Activated CD8-positive, alpha-beta T cell treated with anti-CD3 and anti-CD28 coated beads for 36 hours (primary cell): ENCODE results near the gene RASD2. TPM values are rescaled to one million over a fixed set of nuclear protein-coding genes. Genes with fewer than 3 reads are reported as not detected.

Experiments
- ATAC-seq: fragments of 200-7000 bp; cut with Tn5 transposase; one replicate; pipeline ENCODE4 v1.10.0; 2021; ENCODE audit warnings: mild to moderate bottlenecking, moderate library complexity
- CTCF ChIA-PET: fragments of 350-600 bp; sonication (Branson Sonifier 250); formaldehyde crosslinking; loops from one replicate; lab custom pipeline; 2021; ENCODE audit warnings: antibody characterized with exemption; lab: Charles Lee
- POLR2A ChIA-PET: fragments of 350-600 bp; sonication (Branson Sonifier 250); formaldehyde crosslinking; loops from one replicate; lab custom pipeline; 2021; ENCODE audit warnings: antibody characterized with exemption; lab: Charles Lee
- DNase-seq: peaks from one replicate; pipeline ENCODE4 v3.0.0-alpha.2; 2020
- H3K27ac Mint-ChIP-seq: one replicate; pipeline ENCODE4 v1.8.0; 2021; ENCODE audit warnings: mild to moderate bottlenecking, mixed read lengths
- H3K27me3 Mint-ChIP-seq: one replicate; pipeline ENCODE4 v1.8.0; 2021; ENCODE audit warnings: mixed read lengths
- H3K36me3 Mint-ChIP-seq: one replicate; pipeline ENCODE4 v1.8.0; 2021; ENCODE audit warnings: low read depth, mixed read lengths
- H3K4me1 Mint-ChIP-seq: one replicate; pipeline ENCODE4 v1.8.0; 2021; ENCODE audit warnings: low read depth, mixed read lengths
- H3K4me3 Mint-ChIP-seq: one replicate; pipeline ENCODE4 v1.8.0; 2021; ENCODE audit warnings: mild to moderate bottlenecking, moderate library complexity, mixed read lengths
- H3K9me3 Mint-ChIP-seq: one replicate; pipeline ENCODE4 v1.8.0; 2021; ENCODE audit warnings: mixed read lengths
- CTCF ChIP-seq: fragments of 200-600 bp; IDR thresholded peaks from one replicate; pipeline ENCODE4 v1.8.0; 2022; ENCODE audit warnings: antibody characterized with exemption, mild to moderate bottlenecking
- intact Hi-C: fragments of 100-400 bp; cut with micrococcal nuclease; formaldehyde crosslinking; loops from one replicate; pipeline ENCODE4 v1.10.0; 2022
- total RNA-seq, 2 experiments: library from RNA; stranded (reverse); gene quantifications; one replicate each; pipeline ENCODE4 v1.2.3, GENCODE V29; 2021

Gene RASD2
- total RNA-seq, 2 experiments from 2014 or later: not detected

- TF ChIP-seq CTCF: no peak
- Mint-ChIP-seq H3K9me3 (no peaks in the 10 kb centered on the region), H3K4me1 (no peaks in the 10 kb centered on the region), H3K36me3 (no peaks in the 10 kb centered on the region), H3K4me3 (no peak overlapping the region), H3K27ac (no peak overlapping the region), H3K27me3 (no peaks in the 10 kb centered on the region)
- ATAC-seq (no peak), DNase-seq (no peak)
- intact Hi-C loops: no loop called here
- ChIA-PET CTCF (interaction anchor here (1.2 kb wide), 1 partner anchor 139 kb away, joined by 3 read pairs; no protein-coding TSS in a partner anchor), POLR2A (no interaction called here)
Measured at GRCh38 chr22:35568751-35569739, 28.4 kb downstream of the RASD2 start.

GRCh38 chr22:35569916-35570315, 29.3 kb downstream of the RASD2 start:
- H3K36me3 Mint-ChIP-seq: no peaks in the 10 kb centered on the region

GRCh38 chr22:35570686-35571194, 30.1 kb downstream of the RASD2 start:
- Mint-ChIP-seq H3K27me3 (no peaks in the 10 kb centered on the region), H3K4me3 (no peak overlapping the region), H3K9me3 (no peaks in the 10 kb centered on the region), H3K27ac (no peak overlapping the region), H3K36me3 (no peaks in the 10 kb centered on the region), H3K4me1 (no peaks in the 10 kb centered on the region)
- CTCF ChIA-PET: interaction anchor here (0.7 kb wide), 1 partner anchor 13 kb away, joined by 3 read pairs; no protein-coding TSS in a partner anchor
- POLR2A ChIA-PET: no interaction called here
- DNase-seq (no peak), ATAC-seq (no peak)
- intact Hi-C loops: no loop called here
- no peak for TF ChIP-seq CTCF

More at GRCh38 chr22:35569916-35570315, 29.3 kb downstream of the RASD2 start:
- ATAC-seq (no peak), DNase-seq (no peak)
- H3K4me1 Mint-ChIP-seq: no peaks in the 10 kb centered on the region
- no peak overlapping the region for H3K4me3 Mint-ChIP-seq
- TF ChIP-seq CTCF: no peak
- no peaks in the 10 kb centered on the region for H3K9me3 Mint-ChIP-seq
- intact Hi-C loops: no loop called here
- ChIA-PET POLR2A (no interaction called here), CTCF (interaction anchor here (0.7 to 1.2 kb wide), 2 partner anchors 14 to 140 kb away, joined by 3 read pairs; no protein-coding TSS in a partner anchor)
- no peaks in the 10 kb centered on the region for H3K27me3 Mint-ChIP-seq
- H3K27ac Mint-ChIP-seq: no peak overlapping the region

GRCh38 chr22:35572556-35572955, 31.9 kb downstream of the RASD2 start:
- CTCF ChIA-PET: interaction anchor here (2.4 kb wide), 1 partner anchor 11 kb away, joined by 14 read pairs; no protein-coding TSS in a partner anchor
- DNase-seq: no peak
- no peak overlapping the region for H3K27ac Mint-ChIP-seq
- no peaks in the 10 kb centered on the region for H3K4me1 Mint-ChIP-seq
- POLR2A ChIA-PET: no interaction called here
- no peak for ATAC-seq
- no peak overlapping the region for H3K4me3 Mint-ChIP-seq
- intact Hi-C loops: no loop called here
- no peak for TF ChIP-seq CTCF
- H3K36me3 Mint-ChIP-seq: no peaks in the 10 kb centered on the region
- no peaks in the 10 kb centered on the region for H3K9me3 Mint-ChIP-seq
- H3K27me3 Mint-ChIP-seq: no peaks in the 10 kb centered on the region
